Activated CD4-positive, CD25-positive, alpha-beta regulatory T cell treated with anti-CD3 and anti-CD28 coated beads, Interleukin-2, amount 50 U/mL, for 24 hours (primary cell): ENCODE data around the gene FBRSL1.
A peak's percentile ranks its signal among the peaks of the same experiment; 100 is the strongest.

Source experiments
- ATAC-seq, 2 donors: fragments of 150-1000 bp; cut with Tn5 transposase; one replicate each; pipeline ENCODE4 v1.10.0; 2021; ENCODE audit warnings: mild to moderate bottlenecking in 1 of 2, moderate library complexity in 1 of 2

FBRSL1 gene

DNA sequence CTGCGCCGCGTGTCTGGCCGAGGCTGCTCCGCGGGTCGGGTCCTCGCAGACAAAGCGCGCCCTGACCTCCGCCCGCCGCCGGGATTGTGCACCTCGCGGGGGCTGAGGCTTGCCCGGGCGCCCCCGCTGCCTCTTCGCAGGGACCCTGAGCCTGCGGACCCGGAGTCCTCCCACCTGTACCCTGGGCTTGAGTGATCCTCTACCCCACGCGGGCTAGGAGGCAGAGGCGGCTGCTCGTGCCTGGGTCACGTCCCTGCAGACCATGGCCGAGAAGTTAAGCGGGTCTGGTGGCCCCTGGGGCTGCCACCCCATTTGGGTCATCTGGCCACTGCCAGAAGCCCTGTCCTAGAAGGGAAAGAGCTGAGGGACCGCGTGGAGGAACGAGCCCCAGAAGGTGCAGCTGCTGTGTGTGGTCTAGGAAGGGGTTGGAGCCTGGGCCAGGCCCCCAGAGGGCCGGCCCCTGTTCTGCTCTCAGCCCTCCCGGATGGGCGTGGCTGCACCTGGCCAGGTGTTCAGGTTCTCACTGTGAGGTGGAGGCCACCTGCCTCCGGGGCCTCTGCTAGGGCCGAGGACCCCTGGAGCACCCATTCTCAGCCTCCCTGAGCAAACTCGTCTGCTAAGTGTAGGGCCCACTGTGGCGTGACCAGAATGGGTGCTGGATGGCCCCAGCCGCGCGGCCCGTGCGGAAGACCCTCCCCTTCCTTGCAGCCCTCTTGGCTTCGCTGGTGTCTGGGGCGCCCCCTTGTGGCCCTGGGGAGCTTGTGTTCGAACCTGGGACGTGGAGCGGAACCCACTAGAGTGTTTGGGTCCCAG is 70.9 kb downstream of the FBRSL1 start:
- ATAC-seq = peak; percentile 50 to 59
